C1 segment of cervical spinal cord (tissue), 14 donors: ENCODE measurements around the gene TMPRSS9.

Source experiments
- DNase-seq, 14 donors: peaks; one replicate each; lab custom pipeline; 2025; lab: John Stamatoyannopoulos, UW

TMPRSS9 gene

GRCh38 chr19:2434267-2434666 lies 74.2 kb downstream of the TMPRSS9 start:
- no peak for DNase-seq

GRCh38 chr19:2434721-2435265 lies 74.7 kb downstream of the TMPRSS9 start:
- DNase-seq: no peak

DNA sequence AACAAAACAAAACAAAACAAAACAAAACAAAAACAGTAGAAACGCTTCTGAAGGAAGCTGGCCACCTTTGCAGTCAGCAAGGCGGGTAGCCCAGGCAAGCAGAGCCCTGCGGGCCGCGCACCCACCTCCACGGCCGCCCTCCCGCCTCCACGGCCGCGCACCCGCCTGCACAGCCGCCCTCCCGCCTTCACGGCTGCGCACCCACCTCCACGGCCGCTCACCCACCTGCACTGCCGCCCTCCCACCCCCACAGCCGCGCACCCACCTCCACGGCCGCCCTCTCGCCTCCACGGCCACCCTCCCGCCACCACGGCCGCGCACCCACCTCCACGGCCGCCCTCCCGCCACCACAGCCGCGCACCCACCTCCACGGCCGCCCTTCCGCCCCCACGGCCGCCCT lies 76.3 kb downstream of the TMPRSS9 start:
- DNase-seq: no peak

DNA sequence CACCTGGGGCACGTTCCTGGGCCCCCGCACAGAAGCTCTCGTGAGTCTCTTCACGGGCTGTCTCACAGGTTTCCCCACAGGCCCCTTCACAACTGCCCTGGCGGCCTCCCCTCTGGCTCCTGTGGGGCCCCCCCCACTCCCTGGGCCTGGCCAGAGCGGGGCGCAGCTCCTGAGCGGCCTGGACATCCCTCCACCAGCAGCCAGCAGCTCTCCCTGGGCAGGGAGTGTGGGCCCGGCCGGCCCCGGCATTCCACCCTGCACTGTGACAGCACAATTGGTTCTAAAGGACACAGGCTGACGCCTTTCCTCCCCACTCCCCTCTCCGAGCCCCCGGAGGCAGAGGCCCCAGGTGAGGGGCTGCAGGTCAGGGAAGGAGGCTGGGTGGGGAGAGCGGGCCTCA lies 76.9 kb downstream of the TMPRSS9 start:
- DNase-seq: no peak

DNA sequence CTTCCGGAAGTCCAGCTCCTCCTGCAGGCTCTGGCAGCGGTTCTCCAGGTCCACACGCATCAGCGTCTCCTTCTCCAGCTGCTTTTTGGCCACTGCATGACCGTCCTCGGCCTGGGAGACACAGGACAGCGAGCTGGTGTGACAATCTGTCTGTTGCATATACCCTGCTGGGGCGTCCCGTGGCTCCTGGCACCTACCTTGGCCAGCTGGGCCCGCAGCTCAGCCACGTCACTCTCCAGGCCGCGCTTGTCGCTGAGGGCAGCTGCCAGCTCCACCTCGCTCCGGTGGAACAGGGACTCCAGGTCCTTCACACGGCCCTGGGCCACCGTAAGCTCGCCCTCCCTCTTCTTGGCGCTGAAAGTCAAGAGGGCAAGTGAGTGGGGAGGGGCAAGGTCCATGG lies 78.1 kb downstream of the TMPRSS9 start:
- DNase-seq: peak in 1 of 14 donors; percentile 60

GRCh38 chr19:2440515-2440914 lies 80.5 kb downstream of the TMPRSS9 start:
- DNase-seq: no peak

GRCh38 chr19:2441096-2441752 lies 81.2 kb downstream of the TMPRSS9 start:
- DNase-seq: no peak

DNA sequence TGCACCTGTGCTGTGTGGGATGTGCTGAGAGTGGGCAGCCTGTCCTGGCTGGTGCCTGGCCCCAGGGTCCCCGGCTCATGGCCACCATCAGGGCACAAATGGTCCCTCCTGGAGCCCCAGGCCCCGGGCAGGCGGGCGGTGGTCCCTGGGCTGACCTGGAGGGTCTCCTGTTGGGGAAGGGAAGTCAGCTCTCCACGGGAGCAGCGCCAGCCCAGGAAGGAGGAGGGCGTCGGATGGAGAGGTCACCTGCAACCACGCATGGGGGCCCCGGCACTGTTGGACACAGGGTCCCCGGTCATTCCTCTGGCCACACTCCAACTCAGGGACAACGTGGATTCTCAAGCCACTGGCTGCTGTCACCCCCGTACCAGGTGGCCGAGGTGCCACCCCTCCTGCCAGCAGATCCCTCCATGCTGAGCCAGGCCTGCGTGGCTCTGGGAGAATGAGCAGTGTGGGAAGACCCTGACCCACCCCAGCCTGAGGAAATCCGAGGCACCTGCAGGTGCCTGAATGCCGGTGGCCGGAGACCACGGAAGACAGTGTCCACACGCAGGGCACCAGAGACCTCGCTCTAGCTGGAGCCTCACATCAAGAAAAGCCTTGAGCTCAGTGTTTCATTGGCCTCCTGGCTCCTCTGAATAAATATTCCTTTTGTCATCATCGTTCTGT lies 83.2 kb downstream of the TMPRSS9 start:
- no peak for DNase-seq

- no peak for DNase-seq
Measured at GRCh38 chr19:2443785-2444182, 83.7 kb downstream of the TMPRSS9 start.

DNA sequence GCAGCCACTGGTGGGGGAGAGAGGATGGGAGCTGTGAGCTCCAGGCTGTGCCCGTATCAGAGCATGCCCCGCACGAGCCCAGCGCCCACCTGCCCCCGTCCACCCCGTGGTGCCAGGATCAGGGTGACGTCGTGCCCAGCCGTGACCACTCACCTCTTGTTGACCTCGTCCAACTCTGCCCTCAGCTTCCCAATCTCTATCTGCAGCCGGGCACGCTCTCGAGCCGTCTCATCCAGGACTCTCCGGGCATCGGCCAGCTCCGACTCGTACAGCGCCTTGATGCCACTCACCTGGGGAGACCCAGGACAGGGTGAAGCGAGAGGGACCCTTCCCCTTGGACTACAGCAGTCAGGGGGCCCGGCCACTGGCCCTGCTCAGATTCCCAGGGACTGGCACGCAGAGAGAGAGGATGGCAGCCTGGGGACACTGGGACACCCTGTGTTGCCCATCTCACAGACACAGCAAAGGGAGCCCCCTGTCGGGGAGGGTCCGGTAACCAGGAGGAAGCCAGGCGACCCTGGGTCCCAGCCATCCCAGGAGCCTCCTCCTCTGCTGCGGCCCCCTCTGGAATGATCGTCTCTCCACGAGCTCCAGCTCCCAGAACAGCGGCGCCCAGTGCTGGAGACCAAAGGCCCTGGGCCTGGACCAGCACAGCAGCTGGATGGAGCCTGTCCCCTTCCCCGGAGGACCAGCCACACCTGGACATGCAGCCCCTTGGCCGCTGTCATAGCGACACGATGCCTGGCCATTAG lies 84.4 kb downstream of the TMPRSS9 start:
- DNase-seq: no peak

- DNase-seq: no peak
Measured at GRCh38 chr19:2446381-2446780, 86.3 kb downstream of the TMPRSS9 start.

- DNase-seq: no peak
Measured at GRCh38 chr19:2449019-2449418, 89.0 kb downstream of the TMPRSS9 start.

DNA sequence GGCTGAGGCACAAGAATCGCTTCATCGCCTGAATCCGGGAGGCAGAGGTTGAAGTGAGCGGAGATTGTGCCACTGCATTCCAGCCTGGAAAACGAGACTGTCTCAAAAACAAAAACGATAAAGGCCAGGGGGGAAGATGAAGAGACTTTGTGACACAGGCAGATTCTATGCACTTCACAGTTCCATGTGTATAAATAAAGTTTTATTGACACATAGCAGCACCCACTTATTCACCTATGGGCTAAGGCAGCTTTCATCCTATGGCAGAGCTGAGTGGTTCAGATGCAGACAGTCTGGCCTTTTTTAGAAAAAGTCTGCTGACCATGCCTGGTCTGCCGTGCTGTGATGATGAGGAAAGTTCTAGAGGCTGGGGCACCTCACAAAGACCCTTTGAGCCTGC lies 91.1 kb downstream of the TMPRSS9 start:
- DNase-seq: no peak

GRCh38 chr19:2451741-2452140 lies 91.7 kb downstream of the TMPRSS9 start:
- DNase-seq: no peak

- DNase-seq: no peak
Measured at GRCh38 chr19:2453431-2454025, 93.5 kb downstream of the TMPRSS9 start.

DNA sequence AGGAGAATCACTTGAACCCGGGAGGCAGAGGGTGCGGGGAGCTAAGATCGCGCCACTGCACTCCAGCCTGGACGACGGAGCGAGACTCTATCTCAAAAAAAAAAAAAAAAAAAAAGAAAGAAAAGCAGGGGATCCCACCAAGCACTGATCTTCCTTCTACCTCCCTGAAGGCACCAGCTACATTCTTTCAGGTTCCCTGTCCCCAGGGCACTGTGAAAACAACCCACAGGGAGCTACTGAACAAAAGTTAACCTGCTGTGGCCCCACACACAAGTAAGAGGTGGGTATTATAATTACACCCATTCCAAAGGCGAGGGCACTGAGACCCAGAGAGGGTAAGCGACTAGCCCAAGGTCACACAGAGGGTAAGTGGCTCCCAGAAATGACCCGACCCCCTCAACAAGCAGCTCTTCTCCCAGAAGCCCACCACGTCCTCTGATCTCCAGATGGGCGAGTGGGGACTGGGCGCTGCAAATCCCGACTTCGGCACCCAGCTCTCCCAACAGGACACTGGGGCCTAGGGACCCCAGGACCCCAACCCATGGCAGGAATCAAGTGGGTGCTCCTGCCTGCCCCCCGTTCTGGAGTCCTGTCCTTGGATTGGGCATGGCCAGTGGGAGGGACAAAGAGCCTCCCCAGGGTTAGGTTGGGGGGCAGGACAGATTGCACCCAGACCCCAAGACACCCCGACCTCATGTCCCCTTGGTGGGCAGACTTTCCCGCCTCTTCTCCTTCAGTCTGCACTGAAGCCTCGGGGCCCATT lies 94.3 kb downstream of the TMPRSS9 start:
- DNase-seq: no peak

- no peak for DNase-seq
Measured at GRCh38 chr19:2454962-2455850, 95.1 kb downstream of the TMPRSS9 start.

GRCh38 chr19:2455851-2456570 lies 95.9 kb downstream of the TMPRSS9 start:
- DNase-seq: no peak

- DNase-seq: no peak
Measured at GRCh38 chr19:2457394-2458037, 97.5 kb downstream of the TMPRSS9 start.
